CD4-positive, alpha-beta T cell treated with Interleukin-10 for 1 hour (primary cell): ENCODE data around the gene MYLK4.

ENCODE experiments used
- DNase-seq: peaks from one replicate; pipeline ENCODE4 v3.0.0-alpha.2; 2020

Gene MYLK4

GRCh38 chr6:2775003-2775402, 24.3 kb upstream of the MYLK4 start:
- DNase-seq, result no peak

- DNase-seq, result no peak
These were observed 22.7 kb upstream of the MYLK4 start for GRCh38 chr6:2773449-2773848.

- no peak for DNase-seq
These were observed 22.1 kb upstream of the MYLK4 start for GRCh38 chr6:2772840-2773239.

- DNase-seq, result no peak
These were observed 20.4 kb upstream of the MYLK4 start for GRCh38 chr6:2771079-2771478.

- DNase-seq, result no peak
These were observed 19.4 kb upstream of the MYLK4 start for GRCh38 chr6:2770171-2770570.

- DNase-seq, result no peak
These were observed 18.0 kb upstream of the MYLK4 start for GRCh38 chr6:2768696-2769095.

GRCh38 chr6:2767657-2768524, 17.2 kb upstream of the MYLK4 start:
- DNase-seq, result no peak

- DNase-seq, result no peak
These were observed 16.3 kb upstream of the MYLK4 start for GRCh38 chr6:2766767-2767656.

GRCh38 chr6:2765896-2766766, 15.4 kb upstream of the MYLK4 start:
- peak; percentile 25 for DNase-seq

GRCh38 chr6:2765166-2765895, 14.6 kb upstream of the MYLK4 start, which contains the start of gene WRNIP1:
Gene WRNIP1 (plus strand): TSS chr6:2765393. CDS start chr6:2765623, 230 bp downstream.
- DNase-seq, result peak; percentile 98

- peak; percentile 79 for DNase-seq
These were observed 14.0 kb upstream of the MYLK4 start for GRCh38 chr6:2764610-2765165.

GRCh38 chr6:2763876-2764540, 13.3 kb upstream of the MYLK4 start:
- DNase-seq, result no peak

GRCh38 chr6:2763345-2763841, 12.7 kb upstream of the MYLK4 start:
- no peak for DNase-seq

- DNase-seq, result peak; percentile 37
These were observed 12.1 kb upstream of the MYLK4 start for GRCh38 chr6:2762868-2763267.

- DNase-seq, result peak; percentile 70
These were observed 10.4 kb upstream of the MYLK4 start for GRCh38 chr6:2760882-2761842.

GRCh38 chr6:2758980-2759379, 8.3 kb upstream of the MYLK4 start:
- no peak for DNase-seq

- DNase-seq, result no peak
These were observed 6.0 kb upstream of the MYLK4 start for GRCh38 chr6:2756687-2757224.

GRCh38 chr6:2756241-2756640, 5.5 kb upstream of the MYLK4 start:
- DNase-seq, result no peak

- no peak for DNase-seq
These were observed 4.7 kb upstream of the MYLK4 start for GRCh38 chr6:2755456-2755855.
